ENCODE measurements around the gene SHANK1.

DNA sequence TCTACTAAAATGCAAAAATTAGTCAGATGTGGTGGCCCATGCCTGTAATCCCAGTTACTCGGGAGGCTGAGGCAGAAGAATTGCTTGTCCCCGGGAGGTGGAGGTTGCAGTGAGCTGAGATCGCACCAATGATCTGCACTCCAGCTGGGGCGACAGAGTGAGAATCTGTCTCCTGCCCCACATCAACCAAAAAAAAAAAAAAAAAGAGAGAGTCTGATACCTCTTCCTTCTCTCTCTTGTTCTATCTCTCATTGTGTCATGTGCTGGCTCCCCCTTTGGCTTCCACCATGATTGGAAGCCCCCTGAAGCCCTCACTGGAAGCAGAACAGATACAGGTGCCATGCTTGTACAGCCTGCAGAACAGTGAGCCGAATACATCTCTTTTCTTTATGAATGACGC, 23.9 kb upstream of the SHANK1 start:
- TF ChIP-seq ZNF274 (IDR thresholded peaks at IDR 0.05; ENCODE audit: low read depth, low read length) (no peak), YY1 (IDR thresholded peaks at IDR 0.05; ENCODE audit: insufficient read depth, insufficient read length) (no peak)

All from NT2/D1 (cell line).